HG02759 (cell line): ENCODE measurements around the gene ADD3.

Source experiments
- ATAC-seq: cut with Tn5 transposase; IDR thresholded peaks from one replicate; pipeline ENCODE4 v1.9.1; 2021; ENCODE audit warnings: mild to moderate bottlenecking, moderate library complexity; ENCODE audit not compliant: unreplicated experiment

Gene ADD3

GRCh38 chr10:109998513-109998912 lies 9.3 kb upstream of the ADD3 start:
- no peak for ATAC-seq

GRCh38 chr10:110002801-110003523 lies 4.8 kb upstream of the ADD3 start:
- no peak for ATAC-seq

- ATAC-seq, result no peak
Observed at GRCh38 chr10:110003524-110003885, 4.3 kb upstream of the ADD3 start.

- ATAC-seq, result no peak
Observed at GRCh38 chr10:110005719-110006118, 2.1 kb upstream of the ADD3 start.

- ATAC-seq, result no peak
Observed at GRCh38 chr10:110006358-110007160, 1.2 kb upstream of the ADD3 start.

- peak; percentile 46 for ATAC-seq
Observed at GRCh38 chr10:110007161-110007700, 553 bp upstream of the ADD3 start.

GRCh38 chr10:110008518-110009339 lies 945 bp downstream of the ADD3 start:
- ATAC-seq, result peak; percentile 18

- ATAC-seq, result peak; percentile 17
Observed at GRCh38 chr10:110009736-110010475, 2.1 kb downstream of the ADD3 start.

- no peak for ATAC-seq
Observed at GRCh38 chr10:110010486-110011378, 2.9 kb downstream of the ADD3 start.

GRCh38 chr10:110011681-110012080 lies 3.9 kb downstream of the ADD3 start:
- no peak for ATAC-seq

- ATAC-seq, result no peak
Observed at GRCh38 chr10:110013630-110014293, 6.0 kb downstream of the ADD3 start.

GRCh38 chr10:110016039-110016438 lies 8.3 kb downstream of the ADD3 start:
- ATAC-seq, result no peak

GRCh38 chr10:110017052-110017451 lies 9.3 kb downstream of the ADD3 start:
- no peak for ATAC-seq

GRCh38 chr10:110017907-110018306 lies 10.1 kb downstream of the ADD3 start:
- no peak for ATAC-seq

GRCh38 chr10:110020265-110020664 lies 12.5 kb downstream of the ADD3 start:
- no peak for ATAC-seq

GRCh38 chr10:110022716-110023504 lies 15.1 kb downstream of the ADD3 start:
- ATAC-seq, result no peak

GRCh38 chr10:110023785-110024465 lies 16.1 kb downstream of the ADD3 start:
- no peak for ATAC-seq

- no peak for ATAC-seq
Observed at GRCh38 chr10:110029450-110029849, 21.7 kb downstream of the ADD3 start.
